T47D (cell line): ENCODE measurements around the gene VPS26C.
A peak's percentile ranks its signal among the peaks of the same experiment; 100 is the strongest.

ENCODE experiments used
- DNase-seq, 2 experiments: peaks; one replicate each; pipeline versions ENCODE4 v3.0.0 to v3.0.0-alpha.2; 2011 to 2012; ENCODE audit warnings: low read depth in 1 of 2, low spot score in 1 of 2
- JUND ChIP-seq: IDR thresholded peaks from 2 replicates; pipeline ENCODE4 v1.6.1; 2012; ENCODE audit warnings: low read depth
- in situ Hi-C: cut with HindIII; loops from 2 replicates; pipeline ENCODE4 v1.10.0; 2016; ENCODE audit warnings: low sequenced_read_pairs, low pct_unique_long_range_greater_than_20kb

VPS26C gene

DNA sequence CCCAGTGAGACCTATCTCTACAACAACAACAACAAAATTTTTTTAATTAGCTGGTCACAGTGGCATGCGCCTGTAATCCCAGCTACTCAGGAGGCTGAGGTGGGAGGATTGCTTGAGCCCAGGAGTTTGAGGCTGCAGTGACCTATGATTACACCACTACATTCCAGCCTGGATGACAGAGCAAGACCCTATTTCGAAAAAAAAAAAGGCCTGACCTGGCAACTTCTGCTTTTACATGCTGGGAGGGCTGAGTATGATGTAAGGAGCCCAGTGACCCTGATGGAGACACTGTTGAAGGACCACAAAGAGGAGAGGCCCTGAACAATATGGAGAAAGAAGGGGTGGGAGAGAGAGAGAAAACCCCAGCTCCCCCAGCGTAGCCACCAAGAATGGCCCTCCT lies 9.2 kb upstream of the VPS26C start:
- no peak for TF ChIP-seq JUND
- DNase-seq, result no peak
- in situ Hi-C loops, result no loop called here

- in situ Hi-C loops, result no loop called here
- no peak for DNase-seq
- TF ChIP-seq JUND, result no peak
These were observed 7.0 kb upstream of the VPS26C start for GRCh38 chr21:37273911-37274690.

- no peak for DNase-seq
- TF ChIP-seq JUND, result no peak
- in situ Hi-C loops, result no loop called here
These were observed 6.3 kb upstream of the VPS26C start for GRCh38 chr21:37273440-37273839.

GRCh38 chr21:37272897-37273296 lies 5.8 kb upstream of the VPS26C start:
- in situ Hi-C loops, result no loop called here
- TF ChIP-seq JUND, result no peak
- DNase-seq, result no peak

- TF ChIP-seq JUND, result no peak
- in situ Hi-C loops, result no loop called here
- peak in 1 of 2 experiments; percentile 85 for DNase-seq
These were observed 3.6 kb upstream of the VPS26C start for GRCh38 chr21:37270576-37271365.

DNA sequence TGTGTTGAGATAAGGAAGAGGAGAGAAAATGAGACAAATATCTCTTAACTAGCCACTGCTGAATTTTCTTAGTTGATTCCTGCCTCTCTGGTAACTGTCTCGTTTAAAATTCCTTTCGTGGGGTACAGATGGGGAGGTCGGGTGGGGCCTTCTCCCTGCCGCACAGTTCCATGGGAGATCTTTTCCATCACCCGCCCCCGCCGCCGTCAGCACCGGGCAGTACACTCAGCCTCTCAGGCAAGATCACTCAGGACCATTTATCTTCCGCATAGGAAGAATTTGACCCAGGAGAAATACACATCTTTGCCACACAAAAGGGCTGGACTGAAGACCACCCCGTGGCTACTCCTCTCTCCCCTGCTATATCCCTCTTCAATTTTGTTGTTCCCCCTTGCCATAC lies 2.3 kb upstream of the VPS26C start:
- no peak for DNase-seq
- in situ Hi-C loops, result no loop called here
- no peak for TF ChIP-seq JUND

DNA sequence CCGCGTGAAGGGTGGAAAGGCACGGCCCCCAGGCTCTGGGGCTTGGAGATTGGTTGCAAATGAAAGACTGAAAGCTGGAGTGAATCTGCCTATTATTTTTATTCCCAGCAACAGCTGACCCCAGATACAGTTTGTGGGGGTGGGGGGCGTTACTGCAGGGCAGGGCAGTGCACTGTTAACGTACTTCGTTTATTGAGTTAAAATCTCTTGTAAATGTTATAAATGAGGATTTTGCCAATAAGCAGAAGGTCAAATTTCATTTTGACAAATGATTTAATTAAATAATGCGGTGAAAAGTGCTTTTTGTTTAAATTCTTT lies 1.0 kb upstream of the VPS26C start:
- TF ChIP-seq JUND, result no peak
- DNase-seq, result no peak
- in situ Hi-C loops, result no loop called here

GRCh38 chr21:37266515-37267221 lies 466 bp downstream of the VPS26C start:
- DNase-seq, result no peak
- in situ Hi-C loops, result no loop called here
- TF ChIP-seq JUND, result no peak

DNA sequence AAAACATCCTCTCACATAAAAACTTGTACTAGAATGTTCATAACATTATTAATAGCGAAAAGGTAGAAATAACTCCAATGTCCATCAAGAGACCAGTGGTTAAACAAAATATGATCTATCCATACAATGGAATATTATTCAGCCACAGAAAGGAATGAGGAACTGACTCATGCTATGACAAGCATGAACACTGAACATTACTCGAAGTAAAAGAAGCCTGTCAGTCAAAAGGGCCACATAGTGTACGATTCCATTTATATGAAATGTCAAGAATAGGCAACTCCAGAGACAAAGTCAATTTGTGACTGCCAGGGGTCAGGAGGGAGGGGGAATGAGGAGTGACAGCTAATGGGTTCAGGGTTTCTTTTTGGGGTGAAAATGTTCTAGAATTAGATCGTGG lies 2.3 kb downstream of the VPS26C start:
- TF ChIP-seq JUND, result no peak
- in situ Hi-C loops, result no loop called here
- DNase-seq, result no peak

GRCh38 chr21:37263827-37264600 lies 3.1 kb downstream of the VPS26C start:
- no peak for DNase-seq
- in situ Hi-C loops, result no loop called here
- no peak for TF ChIP-seq JUND

- TF ChIP-seq JUND, result no peak
- in situ Hi-C loops, result no loop called here
- no peak for DNase-seq
These were observed 7.7 kb downstream of the VPS26C start for GRCh38 chr21:37259426-37259825.
